GM18951 (cell line): ENCODE measurements around the gene RPS6KA3.

Experiments
- POLR2A ChIP-seq: IDR thresholded peaks from 4 replicates; pipeline ENCODE4 v1.6.1; 2011; ENCODE audit warnings: mild to moderate bottlenecking; ENCODE audit not compliant: insufficient read length, insufficient read depth; ENCODE audit errors: extremely low read depth
- in situ Hi-C: fragments of 300-500 bp; cut with MboI; formaldehyde crosslinking; loops from one replicate; pipeline ENCODE4 v1.12.0; 2022; ENCODE audit warnings: low sequenced_read_pairs, mixed read lengths, inconsistent platforms; ENCODE audit not compliant: unreplicated experiment

Gene RPS6KA3

DNA sequence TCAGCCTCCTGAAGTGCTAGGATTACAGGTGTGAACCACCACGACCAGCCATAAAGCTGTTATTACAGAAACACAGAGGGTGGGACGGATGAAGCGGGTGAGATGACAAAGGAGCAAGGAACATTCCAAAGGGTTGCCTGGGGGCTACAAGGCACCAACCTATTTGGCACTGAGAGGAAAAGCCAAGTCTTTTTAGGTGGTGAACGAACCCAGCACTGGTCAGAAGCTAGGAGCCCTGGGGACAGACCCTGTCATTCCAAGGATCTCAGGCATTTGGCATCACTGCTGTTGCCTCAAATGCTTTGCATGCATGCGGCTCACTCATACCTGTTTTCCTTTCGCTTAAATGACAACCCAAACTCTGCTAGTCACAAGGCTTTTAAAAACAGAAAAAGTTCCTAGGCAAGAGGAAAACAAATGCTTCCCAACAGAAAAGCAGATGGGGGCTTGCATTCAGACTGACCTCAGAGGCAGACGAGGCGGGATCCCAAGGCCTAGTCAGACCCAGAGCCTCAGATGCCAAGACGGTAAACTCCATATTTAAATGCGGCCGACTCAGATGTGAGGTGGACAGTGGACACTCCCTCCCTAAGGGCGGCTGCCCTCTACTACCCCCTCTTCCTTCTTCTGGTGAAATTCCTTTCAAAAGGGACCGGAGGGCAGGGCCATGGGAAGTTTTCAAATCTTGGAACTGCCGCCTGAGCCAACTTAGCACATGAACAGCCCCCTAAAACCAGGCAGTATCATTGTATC lies 154.5 kb downstream of the RPS6KA3 start:
- in situ Hi-C loops, result no loop called here
- no peak for TF ChIP-seq POLR2A

DNA sequence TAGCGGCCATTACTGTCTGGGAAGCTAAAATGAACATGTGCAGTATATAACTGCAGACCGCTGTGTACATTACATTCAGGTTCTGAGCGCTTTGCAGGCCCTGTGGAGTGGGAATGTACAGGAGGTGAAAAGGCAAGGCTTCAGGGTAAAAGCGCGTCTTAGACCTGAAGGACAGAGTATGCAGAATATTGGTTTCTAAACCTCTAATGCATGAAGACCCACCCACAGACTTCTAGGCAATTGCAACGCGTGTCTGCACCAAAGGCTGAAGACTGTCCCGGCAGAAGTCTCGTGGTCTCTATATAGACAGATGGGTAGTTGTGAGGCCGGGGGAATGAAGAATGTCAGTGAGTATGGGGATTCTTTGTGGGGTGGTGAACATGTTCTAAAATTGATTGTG lies 155.4 kb downstream of the RPS6KA3 start:
- in situ Hi-C loops, result no loop called here
- no peak for TF ChIP-seq POLR2A

DNA sequence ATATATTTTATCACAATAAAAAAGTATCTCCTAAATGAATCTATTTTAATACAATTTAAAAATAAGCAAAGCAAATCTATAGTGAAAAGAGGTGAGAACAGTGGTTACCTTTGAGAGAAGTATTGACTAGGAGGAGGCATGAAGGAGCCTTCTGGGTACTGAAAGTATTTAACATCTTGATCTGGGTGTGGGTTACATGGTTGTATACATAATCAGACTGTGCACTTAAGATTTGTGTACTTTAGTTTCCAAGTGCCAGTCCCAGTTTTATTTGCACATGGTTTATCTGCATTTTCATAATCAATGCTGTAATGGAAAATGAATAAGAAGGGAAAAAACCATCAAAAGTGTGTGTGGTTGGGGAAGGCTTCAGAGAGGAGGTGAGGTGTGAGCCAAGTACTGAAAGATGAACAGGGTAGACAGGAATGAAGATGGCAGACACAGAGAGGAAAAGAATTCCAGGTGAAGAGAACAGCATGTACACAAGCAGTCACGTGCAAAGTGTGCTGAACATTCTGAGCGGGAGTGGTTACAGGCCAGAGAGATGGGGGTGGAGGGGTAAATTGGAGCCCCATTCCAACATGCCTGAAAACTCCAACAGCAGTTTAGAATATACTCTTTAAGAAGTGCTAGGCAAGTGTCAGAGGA lies 164.7 kb downstream of the RPS6KA3 start:
- in situ Hi-C loops, result no loop called here
- TF ChIP-seq POLR2A, result no peak
